Measurements from ENCODE around the gene KCNAB2.

The KCNAB2 gene

DNA sequence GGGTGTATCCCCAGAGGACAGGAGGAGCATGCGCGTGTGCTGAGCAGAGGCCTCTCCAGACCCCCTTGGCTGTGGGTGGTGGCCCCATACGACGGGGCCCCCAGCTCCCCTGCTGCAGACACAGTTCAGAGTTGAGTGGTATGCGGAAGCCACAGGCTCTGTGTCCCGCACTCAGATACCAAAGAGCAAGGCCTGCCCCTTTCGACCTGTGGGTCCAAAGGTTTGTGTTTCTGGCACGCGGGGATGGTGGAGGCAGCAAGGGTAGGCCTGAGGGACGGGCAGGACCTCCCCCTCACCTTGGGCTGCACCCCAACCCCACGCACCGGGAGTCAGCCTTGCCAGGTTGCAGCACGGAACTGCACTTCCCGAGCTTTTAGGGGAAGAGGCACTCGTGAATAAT, at the start of gene KCNAB2:
Gene KCNAB2, plus strand, starts transcription at position 328 of the 400 bp plus-strand sequence. CDS start 5,649 bp downstream, outside the sequence.
- DNase-seq (ENCODE audit: low spot score): no peak

DNA sequence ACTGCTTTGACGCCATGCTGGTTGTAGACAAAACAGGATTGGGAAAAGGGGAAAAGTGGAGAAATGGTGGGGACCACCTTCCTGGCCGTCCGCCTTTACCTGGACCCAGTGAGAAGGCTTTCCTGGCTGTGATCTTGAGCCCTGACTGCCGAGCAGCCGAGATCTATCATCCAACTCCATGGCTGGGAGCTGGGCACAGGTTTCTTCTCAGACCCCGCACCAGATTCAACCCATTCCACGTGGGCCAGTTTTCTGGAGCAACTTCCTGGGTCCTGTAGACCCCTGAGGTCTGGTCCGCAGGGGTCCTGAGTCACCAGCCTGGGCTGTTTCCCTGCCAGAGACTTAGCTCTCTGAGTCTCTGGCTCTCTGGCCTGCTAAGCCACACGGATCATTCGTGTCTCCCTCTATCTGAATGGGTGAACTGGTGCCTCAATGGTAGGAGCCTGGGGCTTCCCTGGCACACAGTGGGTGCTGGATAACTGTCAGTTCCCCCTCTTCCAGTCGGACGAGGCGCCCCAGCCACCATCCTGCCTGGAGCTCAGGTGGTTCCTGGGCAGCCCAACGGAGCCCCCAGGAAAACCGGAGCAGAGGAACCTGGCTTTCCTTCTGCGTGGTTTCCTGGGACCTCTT, 48.9 kb upstream of the KCNAB2 start:
- DNase-seq (ENCODE audit: low spot score): no peak

GRCh38 chr1:5997316-5997715, 48.4 kb upstream of the KCNAB2 start:
- no peak for DNase-seq (ENCODE audit: low spot score)

DNA sequence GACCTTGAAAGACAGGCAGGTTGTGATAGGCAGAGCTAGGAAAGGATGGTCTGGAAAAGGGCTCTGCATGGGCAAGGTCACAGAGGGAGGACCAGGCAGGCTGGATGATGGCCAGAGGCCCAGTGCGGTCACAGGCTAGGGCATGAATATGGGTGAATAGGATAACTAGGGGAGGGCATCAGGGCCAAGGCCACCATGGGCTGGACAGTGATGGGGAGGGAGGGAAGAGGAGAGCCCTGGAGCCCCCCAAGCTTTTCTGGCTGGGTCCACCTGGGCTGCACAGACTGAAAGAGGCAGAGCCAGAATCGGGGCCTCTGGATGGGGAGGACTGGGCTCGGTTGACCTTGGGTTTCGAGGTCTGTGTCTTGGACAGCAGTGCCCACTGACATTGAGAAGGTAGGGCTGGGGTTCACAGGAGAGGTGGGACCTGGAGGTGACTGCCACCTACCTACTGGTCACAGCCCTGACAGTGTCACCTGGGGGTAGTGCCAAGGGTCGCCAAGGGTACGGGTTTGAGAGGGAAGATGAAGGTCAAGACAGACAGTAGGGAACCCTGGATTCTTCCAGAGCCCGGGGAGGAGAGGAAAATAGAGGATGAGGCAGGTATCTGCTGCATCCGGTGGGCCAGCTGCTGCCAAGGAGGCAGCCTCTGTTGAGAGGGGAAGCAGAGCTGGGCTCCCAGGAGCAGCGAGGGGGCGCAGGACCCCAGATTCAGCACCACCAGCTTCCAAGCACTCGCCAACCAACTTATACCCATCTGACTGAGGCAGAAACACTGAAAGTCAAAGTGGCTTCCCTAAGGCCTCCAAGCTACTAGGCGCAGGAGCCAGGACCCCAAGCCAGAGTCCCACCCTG, 47.4 kb upstream of the KCNAB2 start:
- DNase-seq (ENCODE audit: low spot score): no peak

DNA sequence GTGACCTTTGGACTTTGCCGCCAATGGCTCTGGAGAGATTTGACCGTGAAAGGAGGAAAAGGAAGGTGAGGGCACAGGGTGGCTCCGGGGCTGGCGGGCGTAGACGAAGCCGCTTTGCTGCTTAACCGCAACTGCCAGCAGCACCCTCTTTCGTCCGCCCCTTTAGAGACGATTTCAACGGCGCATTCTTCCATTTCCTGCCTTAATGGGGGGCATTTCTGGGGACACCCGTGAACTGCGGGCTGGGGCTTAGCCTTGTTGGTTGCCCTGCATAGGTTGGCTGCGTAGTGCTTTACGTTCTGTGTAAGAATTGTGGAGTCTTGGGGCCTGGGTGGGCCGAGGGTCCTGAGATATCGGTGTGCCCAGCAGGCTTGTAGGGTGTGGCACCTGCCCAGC, 46.8 kb upstream of the KCNAB2 start:
- DNase-seq (ENCODE audit: low spot score): no peak

GRCh38 chr1:5999711-6000443, 45.8 kb upstream of the KCNAB2 start:
- DNase-seq (ENCODE audit: low spot score): no peak

DNA sequence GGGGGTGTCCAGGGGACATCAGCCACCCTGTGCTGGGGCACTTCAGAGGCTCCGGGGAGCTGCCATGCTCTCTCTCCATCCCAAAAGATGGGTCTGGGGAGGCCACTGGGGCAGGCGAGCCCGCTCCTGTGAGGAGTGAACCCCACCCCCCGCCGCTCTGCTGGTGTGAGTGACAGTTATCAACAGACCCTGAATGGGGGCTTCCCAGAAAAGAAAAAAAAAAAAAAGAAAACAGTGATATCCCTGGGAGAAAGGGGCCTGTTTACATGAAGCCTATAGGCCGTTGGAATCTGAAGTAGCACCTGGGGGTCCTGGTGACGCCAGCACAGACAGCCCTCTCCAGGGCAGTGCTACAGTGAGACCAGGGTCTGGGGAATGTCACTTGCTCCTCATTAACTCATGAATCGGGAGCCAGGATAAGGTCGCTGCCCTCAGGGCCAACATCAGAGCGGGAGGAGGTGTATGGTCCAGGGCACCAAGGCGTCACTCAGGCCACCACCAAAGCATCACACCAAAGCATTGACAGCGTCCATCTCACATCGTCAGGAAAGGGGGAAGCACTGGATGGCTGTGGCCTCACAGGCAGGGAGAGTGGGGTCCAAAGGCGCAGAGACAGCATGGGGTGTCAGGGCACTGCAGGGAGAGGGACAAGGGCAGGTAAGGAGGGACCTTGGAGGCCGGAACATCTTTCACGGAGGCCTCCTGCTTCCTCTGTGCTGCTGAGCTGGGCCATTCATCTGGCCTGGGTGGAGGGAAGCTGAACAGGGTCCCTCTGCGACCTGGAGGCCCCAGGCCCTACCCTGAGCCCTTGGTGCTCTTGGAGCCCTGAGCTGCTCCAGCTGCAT, 45.0 kb upstream of the KCNAB2 start:
- no peak for DNase-seq (ENCODE audit: low spot score)

DNA sequence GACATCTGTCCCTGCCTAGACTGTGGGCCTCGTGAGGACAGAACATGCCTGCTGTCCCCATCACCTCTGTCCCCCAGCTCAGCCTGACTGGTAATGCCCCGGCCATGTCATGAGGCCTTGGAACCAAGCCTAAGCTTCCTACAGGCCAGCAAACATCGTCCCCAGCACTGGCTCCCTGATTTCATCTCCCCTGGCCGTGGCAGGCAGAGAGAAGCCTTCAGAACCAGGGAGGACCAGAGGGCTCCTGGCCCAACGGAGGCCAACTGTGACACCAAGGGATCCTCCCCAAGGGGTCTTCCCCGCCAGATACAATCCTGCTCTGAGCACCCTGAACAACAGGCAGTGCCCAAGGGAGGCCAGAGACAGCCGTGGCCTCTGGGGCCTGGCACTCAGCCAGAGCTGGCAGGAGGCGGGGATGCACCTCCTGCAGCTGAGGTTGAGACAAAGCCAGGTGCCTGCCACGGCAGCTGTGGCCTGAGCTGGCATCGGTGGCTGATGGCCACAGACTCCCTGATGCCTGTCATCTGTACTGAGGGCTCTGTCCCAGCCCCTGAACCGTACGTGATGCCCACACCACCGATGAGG, 43.6 kb upstream of the KCNAB2 start:
- no peak for DNase-seq (ENCODE audit: low spot score)

- no peak for DNase-seq (ENCODE audit: low spot score)
Observed at GRCh38 chr1:6002714-6003501, 42.8 kb upstream of the KCNAB2 start.

- no peak for DNase-seq (ENCODE audit: low spot score)
Observed at GRCh38 chr1:6003568-6004411, 41.9 kb upstream of the KCNAB2 start.

DNA sequence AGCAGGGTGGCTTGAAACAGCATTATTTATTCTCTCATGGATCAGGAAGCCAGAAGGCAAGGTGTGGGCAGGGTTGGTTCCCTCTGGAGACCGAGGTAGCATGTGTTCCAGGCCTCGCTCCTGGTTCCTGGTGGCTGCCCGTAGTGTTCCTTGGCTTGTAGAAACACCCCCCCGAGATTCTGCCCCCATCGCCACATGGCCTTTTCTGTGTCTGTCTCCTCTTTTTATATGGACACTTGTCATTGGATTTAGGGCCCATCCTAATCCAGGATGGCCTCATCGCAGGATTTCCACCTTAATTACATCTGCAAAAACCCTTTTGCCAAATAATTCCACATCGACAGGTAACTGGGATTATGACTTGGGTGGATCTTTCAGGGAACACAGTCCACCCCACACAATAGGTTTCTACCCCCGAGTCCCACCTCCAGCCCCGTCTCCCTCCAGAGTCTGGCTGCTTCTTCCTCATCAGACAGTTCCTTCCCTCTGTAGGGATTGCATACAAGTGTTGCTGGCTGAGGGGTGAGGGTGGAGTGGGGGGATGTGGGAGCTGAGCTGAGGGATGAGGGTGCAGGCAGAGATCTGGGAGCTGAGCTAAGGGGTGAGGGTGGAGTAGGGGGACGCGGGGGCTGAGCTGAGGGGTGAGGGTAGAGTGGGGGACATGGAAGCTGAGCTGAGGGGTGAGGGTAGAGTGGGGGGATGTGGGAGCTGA, 41.1 kb upstream of the KCNAB2 start:
- no peak for DNase-seq (ENCODE audit: low spot score)

- no peak for DNase-seq (ENCODE audit: low spot score)
Observed at GRCh38 chr1:6005276-6005917, 40.3 kb upstream of the KCNAB2 start.

DNA sequence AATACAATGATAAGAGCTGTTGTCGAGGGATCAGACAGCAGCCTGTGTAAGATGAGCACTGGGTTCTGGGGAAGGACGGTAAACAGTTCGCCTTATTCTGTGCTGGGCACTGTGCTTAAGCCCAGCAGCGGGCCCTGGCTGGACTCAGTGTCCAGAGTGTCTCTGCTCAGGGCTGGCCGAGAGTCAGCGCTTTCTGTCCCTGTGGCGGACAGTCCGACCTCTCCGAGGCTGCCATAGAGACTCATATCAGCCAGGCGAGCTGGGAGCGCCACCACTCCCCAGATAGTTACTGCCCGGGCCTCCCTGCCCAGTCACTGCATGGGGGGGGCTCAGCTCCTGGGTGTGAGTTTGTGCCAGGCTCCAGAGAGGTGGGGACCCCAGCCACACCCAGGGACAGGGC, 38.8 kb upstream of the KCNAB2 start:
- DNase-seq (ENCODE audit: low spot score): no peak

DNA sequence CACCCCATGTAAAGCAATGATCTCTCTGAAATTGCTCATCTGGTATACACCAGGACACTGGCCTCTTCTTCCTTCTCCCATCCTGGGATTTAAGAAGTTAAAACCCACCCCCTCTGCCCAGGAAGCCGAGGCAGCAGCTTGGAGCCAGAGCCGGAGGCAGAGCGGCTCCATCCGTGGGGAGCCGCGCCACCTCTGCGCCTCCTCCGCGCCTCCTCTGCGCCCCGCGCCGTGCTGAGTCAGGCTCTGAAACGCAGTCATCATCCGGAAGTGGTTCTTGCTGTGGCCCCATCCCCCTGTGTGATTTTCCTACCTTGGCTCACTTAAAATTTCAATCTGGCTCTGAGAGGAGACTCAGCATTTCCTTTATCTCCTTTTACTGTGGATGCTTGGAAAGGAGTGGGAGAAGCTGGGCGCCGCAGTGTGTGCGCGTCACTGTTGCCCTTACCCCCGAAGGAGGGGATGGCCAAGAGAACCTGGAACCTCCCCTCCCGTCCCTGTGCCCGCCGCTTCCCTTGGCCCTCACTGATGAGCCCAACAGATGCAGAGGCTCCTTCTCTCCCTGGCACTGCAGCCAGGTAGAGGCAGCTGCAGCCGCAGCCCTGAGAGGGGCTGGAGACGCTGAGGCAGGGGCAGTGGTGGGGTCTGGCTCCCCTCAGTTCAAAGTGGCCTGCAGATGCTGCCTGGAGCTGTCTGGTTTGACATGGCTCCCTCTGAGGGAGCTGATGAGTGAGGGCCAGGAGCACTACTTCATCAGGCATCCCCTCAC, 38.2 kb upstream of the KCNAB2 start:
- no peak for DNase-seq (ENCODE audit: low spot score)

DNA sequence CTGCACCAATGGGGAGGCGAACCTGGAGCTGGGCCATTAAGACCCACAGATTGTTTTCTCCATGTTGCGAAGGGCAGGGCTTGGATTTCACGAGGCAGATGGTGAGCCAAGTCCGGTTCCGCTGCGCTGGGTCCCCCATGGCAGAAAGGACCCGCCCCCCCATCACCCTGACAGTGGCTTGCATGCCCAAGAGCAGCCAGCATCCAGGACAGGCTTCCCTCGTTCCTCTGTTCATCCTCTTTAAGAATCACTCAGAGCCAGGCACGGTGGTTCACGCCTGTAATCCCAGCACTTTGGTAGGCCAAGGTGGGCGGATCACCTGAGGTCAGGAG, 37.6 kb upstream of the KCNAB2 start:
- DNase-seq (ENCODE audit: low spot score): no peak

DNA sequence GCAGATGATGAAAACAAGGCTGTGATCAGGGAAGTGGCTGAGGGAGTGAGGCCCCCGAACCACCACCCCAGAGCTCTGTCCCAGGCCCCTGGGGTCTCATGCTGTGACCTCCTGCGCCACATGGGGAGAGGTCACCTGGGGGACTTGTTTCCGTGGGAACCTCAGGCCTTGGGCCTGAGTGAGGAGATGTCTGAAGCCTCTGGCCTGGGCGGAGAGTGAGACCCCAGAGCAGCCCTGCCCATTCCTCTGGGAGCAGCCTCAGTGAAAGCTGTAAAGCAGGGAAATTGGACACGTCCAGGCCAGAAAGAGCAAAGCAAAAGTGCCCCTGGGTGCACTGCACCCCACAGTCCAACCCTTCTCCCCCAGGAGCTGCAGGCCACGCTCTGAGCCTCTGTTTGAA, 37.0 kb upstream of the KCNAB2 start:
- DNase-seq (ENCODE audit: low spot score): no peak

DNA sequence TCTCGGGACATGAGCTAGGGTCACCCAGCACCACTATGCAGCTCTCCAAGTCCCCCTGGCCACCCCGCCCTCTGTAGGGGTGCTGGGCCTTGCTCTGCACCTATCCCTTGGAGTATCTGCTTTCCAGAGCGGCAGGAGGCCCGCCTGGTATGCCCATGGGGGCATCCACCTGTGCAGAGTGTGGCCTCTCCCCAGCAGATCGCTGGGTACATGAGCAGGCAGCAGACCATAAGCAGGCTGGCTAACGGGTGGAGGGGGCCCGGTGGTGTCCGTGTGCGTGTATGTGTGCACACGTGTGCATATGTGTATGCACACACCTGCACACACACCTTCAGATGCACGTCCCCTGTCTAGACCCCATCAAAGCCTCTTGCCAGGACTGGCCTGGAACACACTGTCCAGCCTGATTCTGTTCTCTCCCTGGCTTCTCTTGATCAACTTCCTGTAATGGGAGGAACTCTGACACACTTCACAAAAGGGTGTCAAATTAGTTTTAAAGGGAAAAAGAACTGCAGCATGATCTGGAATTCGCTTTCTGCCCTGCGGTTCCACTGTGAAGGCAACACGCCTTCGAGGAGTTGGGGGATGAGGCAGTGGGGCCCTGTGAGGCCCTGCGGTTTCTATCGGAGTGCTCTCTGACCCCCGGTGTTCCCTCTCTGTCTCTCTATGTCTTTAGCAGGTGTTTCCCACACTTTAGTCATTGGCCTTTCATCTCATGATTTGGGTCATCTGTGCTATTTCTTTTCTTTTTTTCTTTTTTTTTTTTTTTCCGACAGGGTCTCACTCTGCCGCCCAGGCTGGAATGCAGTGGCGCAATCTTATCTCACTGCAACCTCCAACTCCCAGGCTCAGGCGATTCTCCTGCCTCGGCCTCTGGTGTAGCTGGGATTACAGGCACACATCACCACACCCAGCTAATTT, 36.3 kb upstream of the KCNAB2 start:
- DNase-seq (ENCODE audit: low spot score): no peak
